ENCODE results near the gene IFITM1. TPM values are rescaled to one million over a fixed set of nuclear protein-coding genes. Genes with fewer than 3 reads are reported as not detected.

The IFITM1 gene
- total RNA-seq, 2 experiments from 2014 or later: 36.4 to 72.4 TPM

DNA sequence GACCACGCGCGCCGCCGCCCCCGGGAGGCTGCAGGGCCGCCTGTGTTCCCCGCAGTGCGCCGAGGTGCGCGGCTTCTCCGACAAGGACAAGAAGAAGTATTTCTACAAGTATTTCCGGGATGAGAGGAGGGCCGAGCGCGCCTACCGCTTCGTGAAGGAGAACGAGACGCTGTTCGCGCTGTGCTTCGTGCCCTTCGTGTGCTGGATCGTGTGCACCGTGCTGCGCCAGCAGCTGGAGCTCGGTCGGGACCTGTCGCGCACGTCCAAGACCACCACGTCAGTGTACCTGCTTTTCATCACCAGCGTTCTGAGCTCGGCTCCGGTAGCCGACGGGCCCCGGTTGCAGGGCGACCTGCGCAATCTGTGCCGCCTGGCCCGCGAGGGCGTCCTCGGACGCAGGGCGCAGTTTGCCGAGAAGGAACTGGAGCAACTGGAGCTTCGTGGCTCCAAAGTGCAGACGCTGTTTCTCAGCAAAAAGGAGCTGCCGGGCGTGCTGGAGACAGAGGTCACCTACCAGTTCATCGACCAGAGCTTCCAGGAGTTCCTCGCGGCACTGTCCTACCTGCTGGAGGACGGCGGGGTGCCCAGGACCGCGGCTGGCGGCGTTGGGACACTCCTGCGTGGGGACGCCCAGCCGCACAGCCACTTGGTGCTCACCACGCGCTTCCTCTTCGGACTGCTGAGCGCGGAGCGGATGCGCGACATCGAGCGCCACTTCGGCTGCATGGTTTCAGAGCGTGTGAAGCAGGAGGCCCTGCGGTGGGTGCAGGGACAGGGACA lies 32.9 kb upstream of the IFITM1 start:
- Histone ChIP-seq H3K79me2 (ENCODE audit: insufficient read depth, low read depth, low read length) (no peaks in the 10 kb centered on the region), H3K4me2 (ENCODE audit: low read length) (no peak overlapping the region), H2AFZ (ENCODE audit: low read length) (no peak overlapping the region), H3K27ac (ENCODE audit: low read depth, low read length, poor library complexity, severe bottlenecking) (no peak overlapping the region), H3K9me2 (ENCODE audit: insufficient read depth, low read length) (no peaks in the 10 kb centered on the region), H3K36me3 (ENCODE audit: insufficient read depth, low read length) (no peaks in the 10 kb centered on the region), H4K20me1 (ENCODE audit: insufficient read depth, low read length) (no peaks in the 10 kb centered on the region), H3K4me3 (ENCODE audit: low read depth, low read length, poor library complexity, severe bottlenecking) (no peak overlapping the region), H3K4me1 (ENCODE audit: insufficient read depth, low read length, poor library complexity, severe bottlenecking) (no peaks in the 10 kb centered on the region), H3K9me3 (ENCODE audit: low read length) (peaks cover 6% of the 10 kb centered on the region; the same call in 1 of the 2 replicates)
- ChIA-PET CTCF (ENCODE audit: unreplicated experiment) (no interaction called here), POLR2A (no interaction called here)
- intact Hi-C loops (cut with micrococcal nuclease; ENCODE audit: unreplicated experiment): no loop called here
- no peak for DNase-seq (ENCODE audit: low spot score)
- BruUV-seq (replicated peaks): no TSS peak
- TF ChIP-seq, protein P1, sequence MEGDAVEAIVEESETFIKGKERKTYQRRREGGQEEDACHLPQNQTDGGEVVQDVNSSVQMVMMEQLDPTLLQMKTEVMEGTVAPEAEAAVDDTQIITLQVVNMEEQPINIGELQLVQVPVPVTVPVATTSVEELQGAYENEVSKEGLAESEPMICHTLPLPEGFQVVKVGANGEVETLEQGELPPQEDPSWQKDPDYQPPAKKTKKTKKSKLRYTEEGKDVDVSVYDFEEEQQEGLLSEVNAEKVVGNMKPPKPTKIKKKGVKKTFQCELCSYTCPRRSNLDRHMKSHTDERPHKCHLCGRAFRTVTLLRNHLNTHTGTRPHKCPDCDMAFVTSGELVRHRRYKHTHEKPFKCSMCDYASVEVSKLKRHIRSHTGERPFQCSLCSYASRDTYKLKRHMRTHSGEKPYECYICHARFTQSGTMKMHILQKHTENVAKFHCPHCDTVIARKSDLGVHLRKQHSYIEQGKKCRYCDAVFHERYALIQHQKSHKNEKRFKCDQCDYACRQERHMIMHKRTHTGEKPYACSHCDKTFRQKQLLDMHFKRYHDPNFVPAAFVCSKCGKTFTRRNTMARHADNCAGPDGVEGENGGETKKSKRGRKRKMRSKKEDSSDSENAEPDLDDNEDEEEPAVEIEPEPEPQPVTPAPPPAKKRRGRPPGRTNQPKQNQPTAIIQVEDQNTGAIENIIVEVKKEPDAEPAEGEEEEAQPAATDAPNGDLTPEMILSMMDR (conservative IDR thresholded peaks at IDR 0.05; ENCODE audit: low read length): no peak

DNA sequence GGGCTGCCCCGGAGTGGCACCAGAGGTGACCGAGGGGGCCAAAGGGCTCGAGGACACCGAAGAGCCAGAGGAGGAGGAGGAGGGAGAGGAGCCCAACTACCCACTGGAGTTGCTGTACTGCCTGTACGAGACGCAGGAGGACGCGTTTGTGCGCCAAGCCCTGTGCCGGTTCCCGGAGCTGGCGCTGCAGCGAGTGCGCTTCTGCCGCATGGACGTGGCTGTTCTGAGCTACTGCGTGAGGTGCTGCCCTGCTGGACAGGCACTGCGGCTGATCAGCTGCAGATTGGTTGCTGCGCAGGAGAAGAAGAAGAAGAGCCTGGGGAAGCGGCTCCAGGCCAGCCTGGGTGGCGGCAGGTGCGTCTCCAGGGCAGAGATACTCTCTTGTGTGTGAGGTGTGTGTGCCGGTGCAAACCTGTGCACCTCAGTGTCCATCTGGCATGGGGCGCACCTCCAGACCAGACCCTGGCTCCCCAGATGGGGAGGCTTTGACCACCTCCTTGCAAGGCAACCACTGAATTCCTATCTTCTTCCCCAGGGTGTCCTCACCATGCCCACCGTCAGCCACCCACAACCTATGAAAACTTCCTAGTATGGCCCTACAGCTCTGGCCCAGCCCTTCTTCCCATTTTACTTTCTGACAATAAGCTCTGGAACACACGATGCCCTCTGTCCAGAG lies 32.2 kb upstream of the IFITM1 start:
- ChIA-PET CTCF (ENCODE audit: unreplicated experiment) (no interaction called here), POLR2A (no interaction called here)
- Histone ChIP-seq H3K27ac (ENCODE audit: low read depth, low read length, poor library complexity, severe bottlenecking) (no peak overlapping the region), H2AFZ (ENCODE audit: low read length) (no peak overlapping the region), H3K9me3 (ENCODE audit: low read length) (no peaks in the 10 kb centered on the region), H3K79me2 (ENCODE audit: insufficient read depth, low read depth, low read length) (no peaks in the 10 kb centered on the region), H3K9me2 (ENCODE audit: insufficient read depth, low read length) (no peaks in the 10 kb centered on the region), H3K4me3 (ENCODE audit: low read depth, low read length, poor library complexity, severe bottlenecking) (no peak overlapping the region), H4K20me1 (ENCODE audit: insufficient read depth, low read length) (no peaks in the 10 kb centered on the region), H3K4me2 (ENCODE audit: low read length) (no peak overlapping the region), H3K4me1 (ENCODE audit: insufficient read depth, low read length, poor library complexity, severe bottlenecking) (no peaks in the 10 kb centered on the region), H3K36me3 (ENCODE audit: insufficient read depth, low read length) (no peaks in the 10 kb centered on the region)
- intact Hi-C loops (cut with micrococcal nuclease; ENCODE audit: unreplicated experiment): no loop called here
- no peak for DNase-seq (ENCODE audit: low spot score)
- TF ChIP-seq, protein P1 (conservative IDR thresholded peaks at IDR 0.05; ENCODE audit: low read length): no peak
- no peak for TF ChIP-seq EZH2phosphoT487 (IDR thresholded peaks at IDR 0.05; ENCODE audit: borderline replicate concordance, low read depth, low read length)
- no TSS peak for BruUV-seq (replicated peaks)

DNA sequence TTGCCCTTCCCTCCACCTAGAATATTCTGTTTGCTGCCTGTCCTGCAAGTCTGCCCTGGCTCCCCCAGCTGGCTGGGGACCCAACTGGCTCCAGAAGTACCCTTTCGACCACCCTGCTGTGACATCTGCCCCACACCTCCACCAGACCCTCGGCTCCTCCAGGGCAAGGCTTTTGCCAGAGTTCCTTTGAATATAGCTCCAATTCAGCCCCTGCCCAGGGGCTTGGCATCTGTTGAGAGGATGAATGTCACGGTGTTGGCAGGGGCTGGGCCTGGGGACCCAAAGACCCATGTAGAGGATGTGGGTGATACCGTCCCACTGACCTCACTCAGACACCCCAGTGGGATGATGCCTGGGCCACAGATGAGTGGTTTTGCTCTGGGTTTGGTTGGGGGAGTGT lies 31.7 kb upstream of the IFITM1 start:
- no peaks in the 10 kb centered on the region for H4K20me1 ChIP-seq (ENCODE audit: insufficient read depth, low read length)
- no peak for DNase-seq (ENCODE audit: low spot score)
- no peak overlapping the region for H3K4me2 ChIP-seq (ENCODE audit: low read length)
- BruUV-seq (replicated peaks): no TSS peak
- no peaks in the 10 kb centered on the region for H3K79me2 ChIP-seq (ENCODE audit: insufficient read depth, low read depth, low read length)
- no peaks in the 10 kb centered on the region for H3K9me3 ChIP-seq (ENCODE audit: low read length)
- no peak overlapping the region for H3K4me3 ChIP-seq (ENCODE audit: low read depth, low read length, poor library complexity, severe bottlenecking)
- no peak overlapping the region for H3K27ac ChIP-seq (ENCODE audit: low read depth, low read length, poor library complexity, severe bottlenecking)
- H2AFZ ChIP-seq (ENCODE audit: low read length): no peak overlapping the region
- no peaks in the 10 kb centered on the region for H3K36me3 ChIP-seq (ENCODE audit: insufficient read depth, low read length)
- intact Hi-C loops (cut with micrococcal nuclease; ENCODE audit: unreplicated experiment): no loop called here
- no peaks in the 10 kb centered on the region for H3K9me2 ChIP-seq (ENCODE audit: insufficient read depth, low read length)
- ChIA-PET CTCF (ENCODE audit: unreplicated experiment) (no interaction called here), POLR2A (no interaction called here)
- TF ChIP-seq, protein P1 (conservative IDR thresholded peaks at IDR 0.05; ENCODE audit: low read length): no peak
- TF ChIP-seq EZH2phosphoT487 (IDR thresholded peaks at IDR 0.05; ENCODE audit: borderline replicate concordance, low read depth, low read length): no peak
- H3K4me1 ChIP-seq (ENCODE audit: insufficient read depth, low read length, poor library complexity, severe bottlenecking): no peaks in the 10 kb centered on the region

All from OCI-LY7 (cell line).